Measurements from ENCODE around the gene DDX27.

The DDX27 gene

DNA sequence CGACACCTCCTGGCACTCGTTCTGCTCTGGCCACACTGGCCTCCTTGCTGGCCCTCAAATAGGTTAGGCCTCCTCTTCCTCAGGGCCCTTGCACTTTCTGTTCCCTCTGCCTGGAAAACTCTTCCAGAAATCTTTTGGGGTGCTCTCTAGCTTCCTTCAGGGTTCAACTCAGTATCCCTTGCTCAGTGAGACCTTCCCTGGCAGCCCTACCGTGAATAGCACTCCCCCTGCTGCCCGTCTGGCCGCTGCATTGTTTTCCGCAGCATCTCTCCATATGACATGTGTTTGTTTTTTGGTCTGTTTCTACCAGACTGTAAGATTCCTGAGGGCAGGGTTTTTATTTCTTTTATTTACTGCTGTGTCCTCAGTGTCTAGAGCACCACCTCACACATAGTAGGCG is 6.7 kb downstream of the DDX27 start:
- H3K9me3 ChIP-seq = no peaks in the 10 kb centered on the region
- no peak overlapping the region for H3K4me3 ChIP-seq (ENCODE audit: low read depth in 1 of 2, low read length in 1 of 2)
- H3K27me3 ChIP-seq = no peaks in the 10 kb centered on the region
- TF ChIP-seq, protein P1, sequence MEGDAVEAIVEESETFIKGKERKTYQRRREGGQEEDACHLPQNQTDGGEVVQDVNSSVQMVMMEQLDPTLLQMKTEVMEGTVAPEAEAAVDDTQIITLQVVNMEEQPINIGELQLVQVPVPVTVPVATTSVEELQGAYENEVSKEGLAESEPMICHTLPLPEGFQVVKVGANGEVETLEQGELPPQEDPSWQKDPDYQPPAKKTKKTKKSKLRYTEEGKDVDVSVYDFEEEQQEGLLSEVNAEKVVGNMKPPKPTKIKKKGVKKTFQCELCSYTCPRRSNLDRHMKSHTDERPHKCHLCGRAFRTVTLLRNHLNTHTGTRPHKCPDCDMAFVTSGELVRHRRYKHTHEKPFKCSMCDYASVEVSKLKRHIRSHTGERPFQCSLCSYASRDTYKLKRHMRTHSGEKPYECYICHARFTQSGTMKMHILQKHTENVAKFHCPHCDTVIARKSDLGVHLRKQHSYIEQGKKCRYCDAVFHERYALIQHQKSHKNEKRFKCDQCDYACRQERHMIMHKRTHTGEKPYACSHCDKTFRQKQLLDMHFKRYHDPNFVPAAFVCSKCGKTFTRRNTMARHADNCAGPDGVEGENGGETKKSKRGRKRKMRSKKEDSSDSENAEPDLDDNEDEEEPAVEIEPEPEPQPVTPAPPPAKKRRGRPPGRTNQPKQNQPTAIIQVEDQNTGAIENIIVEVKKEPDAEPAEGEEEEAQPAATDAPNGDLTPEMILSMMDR (IDR thresholded peaks at IDR 0.05) = no peak
- peaks cover 6 to 8% of the 10 kb centered on the region in 2 experiments for H3K4me1 ChIP-seq (ENCODE audit: control insufficient read depth in 1 of 2, insufficient read depth in 1 of 2, low read depth in 1 of 2, low read length in 1 of 2)
- peaks cover 79% of the 10 kb centered on the region for H3K36me3 ChIP-seq
- H3K27ac ChIP-seq = no peak overlapping the region

DNA sequence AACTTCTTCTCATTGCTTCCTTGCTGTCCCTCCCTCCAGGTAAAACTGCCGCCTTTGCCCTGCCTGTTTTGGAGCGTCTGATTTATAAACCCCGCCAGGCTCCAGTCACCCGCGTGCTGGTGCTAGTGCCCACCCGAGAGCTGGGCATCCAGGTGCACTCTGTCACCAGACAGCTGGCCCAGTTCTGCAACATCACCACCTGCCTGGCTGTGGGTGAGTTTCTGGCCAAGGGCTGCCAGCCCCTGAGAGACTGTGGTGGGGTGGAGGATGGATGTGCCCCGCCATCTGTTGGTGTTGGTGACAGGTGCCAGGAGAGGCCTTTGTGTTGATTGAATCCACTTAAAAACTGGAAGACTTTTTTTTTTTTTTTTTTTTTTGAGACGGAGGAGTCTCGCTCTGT is 9.5 kb downstream of the DDX27 start:
- no peak overlapping the region for H3K4me3 ChIP-seq (ENCODE audit: low read depth in 1 of 2, low read length in 1 of 2)
- H3K27me3 ChIP-seq = no peaks in the 10 kb centered on the region
- TF ChIP-seq, protein P1 (IDR thresholded peaks at IDR 0.05) = no peak
- H3K9me3 ChIP-seq = no peaks in the 10 kb centered on the region
- peaks cover 7 to 12% of the 10 kb centered on the region in 2 experiments for H3K4me1 ChIP-seq (ENCODE audit: control insufficient read depth in 1 of 2, insufficient read depth in 1 of 2, low read depth in 1 of 2, low read length in 1 of 2)
- H3K27ac ChIP-seq = no peak overlapping the region
- peaks cover 83% of the 10 kb centered on the region for H3K36me3 ChIP-seq

DNA sequence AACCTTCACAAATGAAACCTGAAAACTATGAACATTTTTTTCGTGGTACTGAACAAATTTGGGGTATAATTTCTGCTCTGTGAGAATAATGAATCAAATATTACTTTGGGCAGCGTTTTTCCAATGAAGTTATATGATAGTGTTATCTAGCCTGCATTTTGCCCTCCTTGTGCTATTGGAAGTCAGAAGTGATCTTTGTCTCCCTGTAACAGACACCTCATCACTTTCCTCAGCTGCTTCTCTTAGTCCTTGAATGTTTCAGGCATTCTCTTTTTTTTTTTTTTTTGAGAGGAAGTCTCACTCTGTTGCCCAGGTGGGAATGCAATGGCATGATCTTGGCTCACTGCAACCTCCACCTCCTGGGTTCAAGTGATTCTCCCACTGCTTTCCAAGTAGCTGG is 10.2 kb downstream of the DDX27 start:
- Histone ChIP-seq H3K36me3 (peaks cover 83% of the 10 kb centered on the region), H3K9me3 (no peaks in the 10 kb centered on the region), H3K4me1 (ENCODE audit: control insufficient read depth in 1 of 2, insufficient read depth in 1 of 2, low read depth in 1 of 2, low read length in 1 of 2) (peaks cover 7 to 12% of the 10 kb centered on the region in 2 experiments), H3K27ac (no peak overlapping the region), H3K27me3 (no peaks in the 10 kb centered on the region), H3K4me3 (ENCODE audit: low read depth in 1 of 2, low read length in 1 of 2) (no peak overlapping the region)
- TF ChIP-seq, protein P1 (IDR thresholded peaks at IDR 0.05) = no peak

DNA sequence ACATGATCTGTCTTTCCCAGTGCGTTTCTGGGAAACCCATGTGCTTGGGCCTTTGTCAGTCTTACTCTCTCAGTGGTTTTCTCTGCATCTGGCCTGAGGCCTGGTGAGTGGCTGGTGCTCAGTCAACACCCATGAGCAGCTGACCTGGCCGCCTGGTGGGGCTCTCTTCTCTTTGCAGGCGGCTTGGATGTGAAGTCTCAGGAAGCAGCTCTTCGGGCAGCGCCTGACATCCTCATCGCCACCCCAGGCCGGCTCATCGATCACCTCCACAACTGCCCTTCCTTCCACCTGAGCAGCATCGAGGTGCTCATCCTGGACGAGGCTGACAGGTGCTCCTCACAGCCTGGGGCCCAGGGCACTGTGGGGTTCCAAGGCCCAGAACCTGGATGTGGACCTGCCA is 10.8 kb downstream of the DDX27 start:
- TF ChIP-seq, protein P1 (IDR thresholded peaks at IDR 0.05) = no peak
- Histone ChIP-seq H3K36me3 (peaks cover 83% of the 10 kb centered on the region), H3K27ac (peak overlapping the region; percentile 70), H3K4me3 (ENCODE audit: low read depth in 1 of 2, low read length in 1 of 2) (no peak overlapping the region), H3K4me1 (ENCODE audit: control insufficient read depth in 1 of 2, insufficient read depth in 1 of 2, low read depth in 1 of 2, low read length in 1 of 2) (peaks cover 7 to 12% of the 10 kb centered on the region in 2 experiments), H3K9me3 (no peaks in the 10 kb centered on the region), H3K27me3 (no peaks in the 10 kb centered on the region)

DNA sequence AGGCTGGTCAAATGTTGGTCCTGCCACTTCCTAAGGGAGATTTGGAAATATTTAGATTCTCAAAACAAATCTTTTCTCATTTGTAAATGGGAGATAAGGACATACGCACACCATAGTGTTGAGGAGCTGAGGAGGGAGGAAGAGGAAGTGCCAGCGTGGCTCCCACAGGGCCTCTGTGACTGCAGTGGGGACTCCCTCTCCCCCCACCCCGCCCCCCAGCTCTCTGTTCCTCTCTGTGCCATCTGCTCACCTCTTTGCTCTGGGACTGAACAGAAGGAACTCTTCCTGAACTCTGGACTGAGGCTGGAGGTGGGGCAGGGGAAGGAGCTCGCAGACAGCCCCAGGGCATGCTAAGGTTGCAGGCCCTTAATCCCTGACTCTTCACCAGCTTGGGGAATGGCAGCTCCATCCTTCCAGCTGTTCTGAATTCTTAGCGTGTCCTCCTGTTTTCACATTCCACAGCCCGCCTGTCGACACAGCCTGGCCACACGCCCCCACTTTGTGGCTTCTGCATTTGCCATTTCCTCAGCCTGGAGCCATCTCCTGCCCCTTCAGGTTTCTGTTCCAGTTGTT is 11.4 kb downstream of the DDX27 start:
- Histone ChIP-seq H3K9me3 (no peaks in the 10 kb centered on the region), H3K27ac (peak overlapping the region; percentile 70), H3K4me1 (ENCODE audit: control insufficient read depth in 1 of 2, insufficient read depth in 1 of 2, low read depth in 1 of 2, low read length in 1 of 2) (peaks cover 7 to 12% of the 10 kb centered on the region in 2 experiments), H3K4me3 (ENCODE audit: low read depth in 1 of 2, low read length in 1 of 2) (no peak overlapping the region), H3K36me3 (peaks cover 83% of the 10 kb centered on the region), H3K27me3 (no peaks in the 10 kb centered on the region)
- TF ChIP-seq, protein P1 (IDR thresholded peaks at IDR 0.05) = no peak
